Measurements from ENCODE around the gene EPAS1.
A peak's percentile ranks its signal among the peaks of the same experiment; 100 is the strongest.

The EPAS1 gene

GRCh38 chr2:46326231-46326980 is 29.2 kb downstream of the EPAS1 start:
- DNase-seq, result no peak

GRCh38 chr2:46327627-46328026 is 30.4 kb downstream of the EPAS1 start:
- DNase-seq, result no peak

- DNase-seq, result no peak
Observed at GRCh38 chr2:46328291-46328690, 31.1 kb downstream of the EPAS1 start.

GRCh38 chr2:46328829-46329228 is 31.6 kb downstream of the EPAS1 start:
- no peak for DNase-seq

GRCh38 chr2:46329340-46329739 is 32.1 kb downstream of the EPAS1 start:
- DNase-seq, result no peak

GRCh38 chr2:46329803-46330775 is 32.9 kb downstream of the EPAS1 start:
- DNase-seq, result no peak

GRCh38 chr2:46331109-46331766 is 34.0 kb downstream of the EPAS1 start:
- peak; percentile 43 for DNase-seq

GRCh38 chr2:46332686-46333281 is 35.6 kb downstream of the EPAS1 start:
- no peak for DNase-seq

- no peak for DNase-seq
Observed at GRCh38 chr2:46333912-46334311, 36.7 kb downstream of the EPAS1 start.

- DNase-seq, result no peak
Observed at GRCh38 chr2:46334389-46335271, 37.4 kb downstream of the EPAS1 start.

GRCh38 chr2:46335391-46336282 is 38.4 kb downstream of the EPAS1 start:
- DNase-seq, result peak; percentile 81

- DNase-seq, result peak; percentile 44
Observed at GRCh38 chr2:46336283-46336959, 39.2 kb downstream of the EPAS1 start.

GRCh38 chr2:46337208-46337994 is 40.2 kb downstream of the EPAS1 start:
- peak; percentile 41 for DNase-seq

GRCh38 chr2:46338674-46339073 is 41.5 kb downstream of the EPAS1 start:
- DNase-seq, result no peak

GRCh38 chr2:46339200-46339599 is 42.0 kb downstream of the EPAS1 start:
- no peak for DNase-seq

- DNase-seq, result no peak
Observed at GRCh38 chr2:46339676-46340459, 42.7 kb downstream of the EPAS1 start.

GRCh38 chr2:46340740-46341420 is 43.7 kb downstream of the EPAS1 start:
- DNase-seq, result no peak

All from right forelimb (tissue), 1 donor.